SIG-M5 (cell line): Measurements from ENCODE around the gene SEBOX.
A peak's percentile ranks its signal among the peaks of the same experiment; 100 is the strongest.
"Not testable (repeated sequence)": the region's sequence is repeated elsewhere in the genome, so short reads cannot be mapped to it uniquely, and the experiment has no call there.

Source experiments
- DNase-seq: peaks from one replicate; lab custom pipeline; 2025; lab: John Stamatoyannopoulos, UW

The SEBOX gene

GRCh38 chr17:28340374-28340773 is 24.6 kb downstream of the SEBOX start:
- DNase-seq: no peak

- DNase-seq: no peak
These were observed 25.6 kb downstream of the SEBOX start for GRCh38 chr17:28339431-28339830.

- DNase-seq: not testable (repeated sequence)
These were observed 26.2 kb downstream of the SEBOX start for GRCh38 chr17:28338769-28339212.

- DNase-seq: no peak
These were observed 26.8 kb downstream of the SEBOX start for GRCh38 chr17:28338056-28338768.

GRCh38 chr17:28335959-28336871 is 28.8 kb downstream of the SEBOX start:
- no peak for DNase-seq

- DNase-seq: peak; percentile 99
These were observed 29.6 kb downstream of the SEBOX start, which contains the start of the genes IFT20 and TNFAIP1 for GRCh38 chr17:28335201-28335958. Gene IFT20 (minus strand): TSS chr17:28335472. CDS start chr17:28331985, 3,487 bp downstream. Gene TNFAIP1 (plus strand): TSS chr17:28335761. CDS start chr17:28339522, 3,761 bp downstream.

- no peak for DNase-seq
These were observed 30.3 kb downstream of the SEBOX start for GRCh38 chr17:28334666-28335200.

- no peak for DNase-seq
These were observed 30.8 kb downstream of the SEBOX start for GRCh38 chr17:28334171-28334570.

- DNase-seq: no peak
These were observed 31.8 kb downstream of the SEBOX start for GRCh38 chr17:28333083-28333746.

GRCh38 chr17:28331891-28332420 is 33.0 kb downstream of the SEBOX start:
- no peak for DNase-seq

GRCh38 chr17:28330671-28331070 is 34.3 kb downstream of the SEBOX start:
- DNase-seq: no peak

GRCh38 chr17:28328325-28328724 is 36.7 kb downstream of the SEBOX start:
- DNase-seq: no peak

GRCh38 chr17:28327709-28328108 is 37.3 kb downstream of the SEBOX start:
- DNase-seq: no peak

- no peak for DNase-seq
These were observed 37.9 kb downstream of the SEBOX start for GRCh38 chr17:28327031-28327607.

GRCh38 chr17:28326114-28326513 is 38.9 kb downstream of the SEBOX start:
- no peak for DNase-seq

- no peak for DNase-seq
These were observed 39.8 kb downstream of the SEBOX start for GRCh38 chr17:28325211-28325610.

- no peak for DNase-seq
These were observed 40.2 kb downstream of the SEBOX start for GRCh38 chr17:28324781-28325180.

GRCh38 chr17:28324267-28324745 is 40.7 kb downstream of the SEBOX start:
- no peak for DNase-seq

GRCh38 chr17:28320215-28321061 is 44.6 kb downstream of the SEBOX start:
- no peak for DNase-seq

- no peak for DNase-seq
These were observed 45.4 kb downstream of the SEBOX start for GRCh38 chr17:28319598-28319935.
